Lower leg skin (tissue), 3 donors: ENCODE results near the gene ZNF621.

Source experiments
- POLR2A ChIP-seq, 2 donors: fragments of 450-650 bp; IDR thresholded peaks; one replicate each; pipeline ENCODE4 v1.6.1; 2016 to 2017; ENCODE audit warnings: antibody characterized with exemption in 2 of 2, mild to moderate bottlenecking in 1 of 2, moderate library complexity in 1 of 2
- TF ChIP-seq, protein P1 (sequence below), 3 donors: fragments of 450-650 bp; IDR thresholded peaks; one replicate each; pipeline ENCODE4 v1.5.1; 2016; ENCODE audit warnings: antibody characterized with exemption in 3 of 3, mild to moderate bottlenecking in 3 of 3, moderate library complexity in 2 of 3

DNA sequence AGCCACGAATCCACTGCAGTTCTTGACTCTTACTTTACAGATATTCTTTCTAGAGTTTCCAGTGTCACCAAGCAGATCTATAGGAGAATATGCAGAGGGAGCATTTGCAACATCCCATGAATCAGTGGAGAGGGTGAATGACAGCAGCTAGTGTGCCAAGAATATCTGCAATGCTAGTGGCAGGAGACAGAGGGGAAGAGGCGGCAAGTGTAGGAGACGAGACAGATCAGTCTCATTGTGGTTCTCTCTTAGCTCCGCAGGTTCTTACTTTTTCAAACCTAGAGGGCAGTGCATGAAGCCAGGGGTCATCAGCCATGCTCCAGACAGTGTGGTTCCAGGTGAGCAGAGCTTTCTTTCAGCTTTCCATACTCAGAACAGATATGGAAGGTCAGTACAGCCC lies 47.1 kb upstream of the ZNF621 start:
- TF ChIP-seq, protein P1, sequence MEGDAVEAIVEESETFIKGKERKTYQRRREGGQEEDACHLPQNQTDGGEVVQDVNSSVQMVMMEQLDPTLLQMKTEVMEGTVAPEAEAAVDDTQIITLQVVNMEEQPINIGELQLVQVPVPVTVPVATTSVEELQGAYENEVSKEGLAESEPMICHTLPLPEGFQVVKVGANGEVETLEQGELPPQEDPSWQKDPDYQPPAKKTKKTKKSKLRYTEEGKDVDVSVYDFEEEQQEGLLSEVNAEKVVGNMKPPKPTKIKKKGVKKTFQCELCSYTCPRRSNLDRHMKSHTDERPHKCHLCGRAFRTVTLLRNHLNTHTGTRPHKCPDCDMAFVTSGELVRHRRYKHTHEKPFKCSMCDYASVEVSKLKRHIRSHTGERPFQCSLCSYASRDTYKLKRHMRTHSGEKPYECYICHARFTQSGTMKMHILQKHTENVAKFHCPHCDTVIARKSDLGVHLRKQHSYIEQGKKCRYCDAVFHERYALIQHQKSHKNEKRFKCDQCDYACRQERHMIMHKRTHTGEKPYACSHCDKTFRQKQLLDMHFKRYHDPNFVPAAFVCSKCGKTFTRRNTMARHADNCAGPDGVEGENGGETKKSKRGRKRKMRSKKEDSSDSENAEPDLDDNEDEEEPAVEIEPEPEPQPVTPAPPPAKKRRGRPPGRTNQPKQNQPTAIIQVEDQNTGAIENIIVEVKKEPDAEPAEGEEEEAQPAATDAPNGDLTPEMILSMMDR (IDR thresholded peaks at IDR 0.05), result no peak
- no peak for TF ChIP-seq POLR2A (IDR thresholded peaks at IDR 0.05)
